K562 treated with DMSO at 1 percent for 4 hours (cell line): ENCODE results near the gene CWF19L1. TPM values are rescaled to one million over a fixed set of nuclear protein-coding genes. Genes with fewer than 3 reads are reported as not detected.

Source experiments
- total RNA-seq: library from RNA; unstranded; fragments of 300-600 nt; gene quantifications from 2 replicates; pipeline ENCODE4 v1.2.3, GENCODE V29; 2022; ENCODE audit not compliant: insufficient read depth

Gene CWF19L1
- 11.6 and 13.7 TPM in 2 replicates for total RNA-seq

DNA sequence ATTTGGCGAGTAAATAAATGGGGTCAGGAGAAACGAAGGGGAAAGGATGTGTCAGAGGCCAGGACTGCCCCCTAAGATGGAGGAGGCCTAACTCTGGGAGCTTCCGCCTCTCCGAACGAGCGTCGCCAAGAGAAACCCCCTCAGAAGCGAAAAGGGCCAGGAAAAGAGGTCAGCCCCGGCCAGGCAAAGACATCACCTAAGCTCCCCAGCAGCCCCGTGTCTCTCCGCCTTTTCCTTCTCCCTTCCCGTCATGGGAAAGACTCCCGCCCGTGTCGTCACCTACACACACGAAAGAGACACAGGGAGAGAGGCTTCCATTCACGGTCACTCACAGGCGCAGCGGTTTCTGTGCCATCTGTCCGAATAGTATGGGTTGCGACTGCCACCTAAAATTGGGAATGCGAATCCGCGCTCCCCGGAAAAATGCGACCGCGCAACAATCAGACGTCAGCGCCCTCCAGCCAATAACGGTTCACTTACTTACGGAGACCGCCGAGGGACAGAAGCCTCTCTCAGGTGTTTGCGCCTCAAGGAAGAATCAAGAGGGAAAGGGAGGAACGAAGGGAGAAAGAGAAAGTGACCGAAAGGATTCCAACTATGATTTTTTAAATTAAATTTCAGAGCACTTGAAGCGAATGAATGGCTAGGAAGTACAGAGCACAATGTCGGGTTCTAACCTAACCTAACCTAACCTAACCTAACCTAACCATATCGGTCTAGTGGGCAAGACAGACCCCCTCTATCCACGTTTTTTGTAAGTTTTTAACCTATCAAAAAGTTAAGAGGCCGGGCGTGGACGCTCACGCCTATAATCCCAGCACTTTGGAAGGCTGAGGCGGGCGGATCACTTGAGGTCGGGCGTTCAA lies at the start of gene CWF19L1:
CWF19L1 (minus strand) TSS at position 400 of the 866 bp plus-strand sequence; CDS start at position 355, 45 bp downstream.

DNA sequence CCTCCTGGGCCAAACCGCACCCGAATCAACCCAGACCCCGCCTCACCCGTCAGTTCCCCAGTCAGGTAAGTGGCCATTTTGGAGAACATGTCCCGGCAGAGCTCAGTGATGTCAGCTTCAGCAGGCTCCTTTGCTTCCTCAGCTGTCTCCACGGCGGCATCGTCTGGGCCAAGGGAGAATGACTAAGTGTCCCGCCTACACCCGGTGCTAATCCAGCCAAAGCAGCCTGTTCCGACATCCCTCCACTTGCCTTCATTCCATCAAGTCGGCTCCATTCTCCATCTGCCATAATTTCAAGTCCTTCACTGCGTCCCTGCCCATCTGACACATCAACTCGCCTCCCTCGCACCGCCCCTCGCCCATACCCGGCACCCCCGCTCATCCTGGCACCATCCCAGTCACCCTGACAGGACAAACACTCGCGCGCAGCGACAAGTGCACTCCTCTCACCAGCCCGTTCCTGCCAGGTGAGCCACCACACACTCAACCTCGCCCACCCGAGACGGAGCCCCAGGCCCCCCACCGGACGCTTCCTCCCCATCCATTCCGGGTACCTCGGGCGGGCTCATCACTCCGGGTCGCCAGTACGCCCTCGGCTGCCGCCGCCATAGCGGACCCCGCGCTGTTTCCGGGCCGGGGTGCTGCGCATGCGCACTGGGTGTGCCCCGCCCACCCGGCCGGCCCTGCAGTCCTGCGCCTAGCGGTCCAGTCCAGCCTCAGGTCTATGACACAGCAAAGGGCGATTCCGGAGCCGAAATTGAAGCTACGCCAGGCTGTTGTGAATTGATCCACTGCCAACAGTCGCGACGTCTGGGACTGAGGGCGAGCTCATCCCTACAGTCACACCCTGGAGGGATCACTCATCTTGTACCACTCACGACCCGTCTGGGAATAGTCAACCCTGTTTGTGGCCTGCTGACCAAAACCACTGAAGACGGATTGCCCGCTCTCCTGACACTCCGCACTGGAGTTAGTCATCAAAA lies 18.9 kb upstream of the CWF19L1 start, which contains the start of gene BLOC1S2:
BLOC1S2 (minus strand) TSS at position 630 of the 983 bp plus-strand sequence; CDS start at position 609, 21 bp downstream.

DNA sequence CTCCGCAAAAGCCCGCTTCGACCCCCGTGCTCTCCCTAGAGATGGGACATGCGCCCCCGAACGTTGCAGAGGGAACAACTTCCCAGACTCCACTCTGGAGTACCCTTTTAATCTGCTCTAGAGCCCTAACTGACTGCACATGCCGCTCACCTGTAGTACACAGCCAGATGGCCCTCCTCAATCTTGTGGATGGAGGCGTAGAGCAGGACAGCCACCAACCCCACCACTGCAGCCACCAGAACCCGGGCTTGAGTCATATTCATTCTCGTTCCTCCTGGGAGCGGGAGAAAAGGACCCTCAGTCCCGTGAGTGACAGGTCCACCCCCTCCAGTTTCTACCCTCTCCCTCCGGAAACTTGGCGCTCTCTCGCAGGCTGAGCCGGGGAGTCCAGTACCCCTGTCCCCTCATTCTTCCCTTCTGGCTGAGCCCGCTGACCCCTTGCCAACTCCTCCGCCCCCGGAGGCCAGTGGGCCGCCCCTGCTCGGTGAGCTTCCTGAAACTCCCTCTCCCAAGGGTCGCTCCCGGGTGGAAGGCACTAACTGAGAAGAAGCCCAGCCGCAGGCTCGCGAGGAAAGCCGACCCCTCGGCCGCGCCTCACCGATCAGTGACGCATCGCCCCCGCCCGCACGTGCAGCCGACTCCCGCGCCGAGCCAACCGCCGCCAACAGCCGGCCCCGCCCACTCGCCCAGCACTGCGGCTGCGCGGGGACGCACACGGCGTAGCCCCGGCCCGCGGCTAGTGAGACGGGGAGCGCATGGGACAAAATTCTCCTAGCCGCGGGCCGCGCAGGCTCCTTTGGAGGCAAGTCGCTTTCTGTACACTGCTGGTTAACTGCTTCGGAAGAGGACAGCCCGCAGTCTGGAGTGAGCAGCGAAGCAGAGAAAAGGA lies 81.8 kb downstream of the CWF19L1 start, which contains the start of gene ERLIN1:
ERLIN1 (minus strand) TSS at position 666 of the 889 bp plus-strand sequence; CDS start at position 263, 403 bp downstream.

Other genes starting within 250 kb of the CWF19L1 start
- not detected in 2 replicates for gene CPN1, start 185.8 kb downstream of the CWF19L1 start, total RNA-seq
- gene ERLIN1, start 81.6 kb downstream of the CWF19L1 start, total RNA-seq = 14.8 and 18.2 TPM in 2 replicates
- 12.3 and 12.8 TPM in 2 replicates for gene CHUK, start 38.0 kb downstream of the CWF19L1 start, total RNA-seq
- gene BLOC1S2, start 19.0 kb upstream of the CWF19L1 start, total RNA-seq = 25.1 and 31.5 TPM in 2 replicates
- not detected in 2 replicates for gene PKD2L1, start 62.6 kb upstream of the CWF19L1 start, total RNA-seq
- gene SCD, start 79.6 kb upstream of the CWF19L1 start, total RNA-seq = 132 and 190 TPM in 2 replicates
- not detected in 2 replicates for gene WNT8B, start 195.4 kb upstream of the CWF19L1 start, total RNA-seq